GM21360 (cell line): ENCODE results near the gene ZP3.
A peak's percentile ranks its signal among the peaks of the same experiment; 100 is the strongest.
"Not testable (repeated sequence)": the region's sequence is repeated elsewhere in the genome, so short reads cannot be mapped to it uniquely, and the experiment has no call there.

ENCODE experiments used
- ATAC-seq: cut with Tn5 transposase; IDR thresholded peaks from one replicate; pipeline ENCODE4 v1.9.1; 2021; ENCODE audit warnings: mild to moderate bottlenecking, moderate library complexity; ENCODE audit not compliant: unreplicated experiment

Gene ZP3

GRCh38 chr7:76480403-76481253, 55.9 kb downstream of the ZP3 start:
- ATAC-seq: not testable (repeated sequence)

GRCh38 chr7:76482660-76483059, 57.9 kb downstream of the ZP3 start:
- not testable (repeated sequence) for ATAC-seq

GRCh38 chr7:76483081-76483480, 58.3 kb downstream of the ZP3 start:
- ATAC-seq: not testable (repeated sequence)

GRCh38 chr7:76484456-76484855, 59.7 kb downstream of the ZP3 start:
- ATAC-seq: not testable (repeated sequence)

- ATAC-seq: peak; percentile 13
Observed at GRCh38 chr7:76485822-76486610, 61.3 kb downstream of the ZP3 start.

GRCh38 chr7:76486618-76487017, 61.9 kb downstream of the ZP3 start:
- peak; percentile 98 for ATAC-seq

- not testable (repeated sequence) for ATAC-seq
Observed at GRCh38 chr7:76487969-76488368, 63.2 kb downstream of the ZP3 start.
